K562 (cell line): Measurements from ENCODE around the gene BAIAP2L2. TPM values are rescaled to one million over a fixed set of nuclear protein-coding genes. Genes with fewer than 3 reads are reported as not detected.

Source experiments
- ATAC-seq: fragments of 200-7000 bp; cut with Tn5 transposase; 3 replicates; pipeline ENCODE4 v1.9.1; 2020; ENCODE audit warnings: moderate library complexity
- BruUV-seq: library from RNA; stranded (reverse); fragments of 400-500 nt; replicated peaks from 2 replicates; lab custom pipeline; 2021; lab: Mats Ljungman, UMichigan
- CTCF ChIA-PET: fragments of 300-600 bp; formaldehyde crosslinking; extraction: SDS; loops from one replicate; lab custom pipeline; 2021; ENCODE audit warnings: low intra/inter-chr PET ratio; lab: Yijun Ruan, JAX
- POLR2A ChIA-PET: fragments of 300-600, 350-650 bp; sonication (Branson Sonifier 250); formaldehyde crosslinking; extraction: SDS; loops from one replicate; lab custom pipeline; 2021; ENCODE audit warnings: antibody characterized with exemption, inconsistent platforms; lab: Yijun Ruan, JAX
- DNase-seq, 4 experiments: peaks; one replicate each; pipeline versions ENCODE4 v3.0.0 to v3.0.0-alpha.2; 2011 to 2018; ENCODE audit warnings: low spot score in 3 of 4, mixed read lengths in 3 of 4; ENCODE audit errors: extremely low read depth in 1 of 4
- FAIRE-seq: peaks from 2 replicates; lab custom pipeline; 2011; peaks lifted over from hg19 to GRCh38; lab: Jason Lieb, UNC
- H2AFZ ChIP-seq: 2 replicates; pipeline ENCODE4 v1.6.0; 2011; ENCODE audit warnings: low read depth, low read length, control low read depth, inconsistent platforms
- H3K27ac ChIP-seq: fragments of 200-600 bp; 3 replicates; pipeline ENCODE4 v1.8.0; 2011; ENCODE audit warnings: low read depth, mild to moderate bottlenecking, control low read depth, inconsistent platforms, low read length, moderate library complexity, mixed read lengths; ENCODE audit errors: extremely low read depth
- H3K27me3 ChIP-seq, 2 experiments: fragments of 300-600 bp in 1 of 2; 2 replicates in 1 of 2; 3 replicates in 1 of 2; pipeline versions ENCODE4 v1.6.0 to v1.8.0; 2011; ENCODE audit warnings: inconsistent platforms in 2 of 2, low read length in 2 of 2, mild to moderate bottlenecking in 1 of 2, mixed read lengths in 1 of 2, moderate library complexity in 1 of 2; ENCODE audit not compliant: control insufficient read depth in 2 of 2, insufficient read depth in 2 of 2
- H3K36me3 ChIP-seq: fragments of 300-600 bp; 3 replicates; pipeline ENCODE4 v1.8.0; 2011; ENCODE audit warnings: mild to moderate bottlenecking, low read length, inconsistent platforms; ENCODE audit not compliant: control insufficient read depth, insufficient read depth
- H3K4me1 ChIP-seq, 2 experiments: fragments of 200-600 bp in 1 of 2; replicated peaks in 1 of 2; 2 replicates in 1 of 2; 3 replicates in 1 of 2; pipeline versions ENCODE4 v1.5.1 to v1.8.0; 2011; ENCODE audit warnings: inconsistent platforms in 2 of 2, low read length in 2 of 2, mild to moderate bottlenecking in 1 of 2, mixed read lengths in 1 of 2, moderate library complexity in 1 of 2; ENCODE audit not compliant: control insufficient read depth in 2 of 2, insufficient read depth in 2 of 2
- H3K4me2 ChIP-seq: 2 replicates; pipeline ENCODE4 v1.6.1; 2011; ENCODE audit warnings: low read length, control low read depth, inconsistent platforms, mixed read lengths; ENCODE audit not compliant: insufficient read depth
- H3K4me3 ChIP-seq: fragments of 200-600 bp; sonication (generic), shearing (Covaris generic); 2 replicates; pipeline ENCODE4 v1.5.1; 2016; ENCODE audit warnings: control low read depth, inconsistent platforms
- H3K79me2 ChIP-seq: fragments of 200-600 bp; 3 replicates; pipeline ENCODE4 v1.8.0; 2011; ENCODE audit warnings: low read length, inconsistent platforms; ENCODE audit not compliant: control insufficient read depth, insufficient read depth
- H3K9ac ChIP-seq, 2 experiments: 2 replicates each; pipeline versions ENCODE4 v1.6.0 to v1.6.1; 2011; ENCODE audit warnings: low read depth in 2 of 2, low read length in 2 of 2, control low read depth in 1 of 2, inconsistent platforms in 1 of 2, mild to moderate bottlenecking in 1 of 2, mixed read lengths in 1 of 2; ENCODE audit not compliant: insufficient read depth in 1 of 2
- H3K9me1 ChIP-seq: one replicate; pipeline ENCODE4 v1.6.0; 2011; ENCODE audit warnings: inconsistent platforms, mild to moderate bottlenecking, low read length, moderate library complexity; ENCODE audit not compliant: control insufficient read depth, insufficient read depth
- H3K9me3 ChIP-seq: replicated peaks from 2 replicates; pipeline ENCODE4 v1.5.1; 2011; ENCODE audit warnings: low read depth, low read length, inconsistent platforms; ENCODE audit not compliant: control insufficient read depth, insufficient read depth
- H4K20me1 ChIP-seq: replicated peaks from 2 replicates; pipeline ENCODE4 v1.6.1; 2011; ENCODE audit warnings: low read length, inconsistent platforms, mixed read lengths; ENCODE audit not compliant: control insufficient read depth, insufficient read depth
- CHD2 ChIP-seq: IDR thresholded peaks from 2 replicates; pipeline ENCODE4 v1.6.1; 2011; ENCODE audit warnings: low read depth, low read length
- CTCF ChIP-seq, 3 experiments: IDR thresholded peaks in 2 of 3; conservative IDR thresholded peaks in 1 of 3; 2 replicates each; pipeline ENCODE4 v1.5.1; 2011 to 2012; ENCODE audit warnings: low read length in 3 of 3, mild to moderate bottlenecking in 3 of 3, control low read depth in 2 of 3, improper control_type of control experiment in 1 of 3, inconsistent platforms in 1 of 3, low read depth in 1 of 3, mixed read lengths in 1 of 3, moderate library complexity in 1 of 3; ENCODE audit not compliant: insufficient read depth in 2 of 3
- EGR1 ChIP-seq: fragments of 450-650 bp; conservative IDR thresholded peaks from 2 replicates; pipeline ENCODE4 v1.6.1; 2017; ENCODE audit warnings: mild to moderate bottlenecking
- FOXP1 ChIP-seq: sonication (generic); formaldehyde crosslinking; IDR thresholded peaks from 2 replicates; pipeline ENCODE4 v1.8.0; 2022; ENCODE audit warnings: mild to moderate bottlenecking, missing genetic modification reagents
- HIVEP1 ChIP-seq: fragments of 250-450 bp; sonication (Bioruptor Pico); IDR thresholded peaks from 2 replicates; pipeline ENCODE4 v1.4.0; 2020; ENCODE audit warnings: mild to moderate bottlenecking
- ILF3 ChIP-seq: fragments of 450-650 bp; IDR thresholded peaks from 2 replicates; pipeline ENCODE4 v1.6.1; 2018; ENCODE audit warnings: antibody characterized with exemption, mild to moderate bottlenecking, moderate library complexity, borderline replicate concordance
- SMARCC2 ChIP-seq: fragments of 450-650 bp; IDR thresholded peaks from 2 replicates; pipeline ENCODE4 v1.6.1; 2017; ENCODE audit warnings: antibody characterized with exemption, moderate library complexity, mild to moderate bottlenecking, low read depth
- SOX6 ChIP-seq: fragments of 450-650 bp; IDR thresholded peaks from 2 replicates; pipeline ENCODE4 v1.6.1; 2014; ENCODE audit warnings: mild to moderate bottlenecking
- TSC22D4 ChIP-seq: fragments of 450-650 bp; IDR thresholded peaks from 2 replicates; pipeline ENCODE4 v1.6.1; 2016; ENCODE audit warnings: missing genetic modification characterization, missing biosample characterization, control low read depth
- ZBTB33 ChIP-seq: sonication (generic); formaldehyde crosslinking; IDR thresholded peaks from 2 replicates; pipeline ENCODE4 v1.8.1; 2023; ENCODE audit warnings: mild to moderate bottlenecking, missing genetic modification reagents
- ZNF699 ChIP-seq: fragments of 250-450 bp; sonication (Bioruptor Pico); IDR thresholded peaks from 2 replicates; pipeline ENCODE4 v1.8.0; 2021; ENCODE audit warnings: mild to moderate bottlenecking, moderate library complexity; ENCODE audit not compliant: insufficient replicate concordance
- WGBS: fragments of 100-300 bp; shearing (Covaris generic); methylation state at CpG from one replicate; pipeline ENCODE4 v1.1.6; 2016; ENCODE audit warnings: low coverage, mixed read lengths; ENCODE audit not compliant: insufficient coverage; ENCODE audit errors: missing lambda C conversion rate; 5-methylcytosine and 5-hydroxymethylcytosine counted together
- in situ Hi-C: fragments of 300-500 bp; cut with MboI; formaldehyde crosslinking; loops from 4 replicates; pipeline ENCODE4 v1.15.0; 2018; ENCODE audit warnings: inconsistent platforms, mixed read lengths
- intact Hi-C: fragments of 100-400 bp; cut with micrococcal nuclease; formaldehyde crosslinking; loops from 2 replicates; pipeline ENCODE4 v1.14.2; 2022
- polyA plus RNA-seq, 8 experiments: library from polyadenylated mRNA; depleted of rRNA in 4 of 8; stranded (reverse) in 5 of 8; unstranded in 3 of 8; fragments of >200 nt; fragmentation: Nextera tagmentation in 2 of 8; fragmentation: Illumina TruSeq in 1 of 8; extraction: Ambion mirVana in 2 of 8; extraction: Trizol in 1 of 8; gene quantifications; 2 replicates each; pipeline versions ENCODE4 v1.2.1 to v1.2.3, GENCODE V29; 2011 to 2014; ENCODE audit warnings: inconsistent platforms in 1 of 8, missing spikeins in 1 of 8
- total RNA-seq, 7 experiments: library from RNA; depleted of rRNA in 6 of 7; stranded (reverse); fragments of >200 nt in 6 of 7; fragmentation: Illumina TruSeq in 2 of 7; extraction: Trizol in 2 of 7; gene quantifications; 2 replicates each; pipeline versions ENCODE4 v1.2.1 to v1.2.3, GENCODE V29; 2011 to 2021; ENCODE audit warnings: low replicate concordance in 1 of 7

BAIAP2L2 gene
- total and polyA plus RNA-seq, 9 of the 15 experiments (the other 6 are each of a cell fraction or from before 2014, with no cell fraction given): 0.04 to 0.22 (median 0.07) TPM; not detected in 4

GRCh38 chr22:38051261-38051660 lies 59.2 kb downstream of the BAIAP2L2 start:
- TF ChIP-seq SOX6 (no peak), SMARCC2 (no peak), CTCF (IDR thresholded peaks at IDR 0.05 in 2 of 3, conservative IDR thresholded peaks at IDR 0.05 in 1 of 3; ENCODE audit: insufficient read depth in 2 of 3, low read depth in 1 of 3, low read length in 3 of 3) (peak in 1 of 3 experiments; percentile 23; a peak in 1 of 6 replicates), ZNF699 (CRISPR knock-in tag) (no peak), TSC22D4 (tag) (no peak), FOXP1 (no peak), HIVEP1 (CRISPR knock-in tag) (no peak), CHD2 (no peak), EGR1 (no peak), ZBTB33 (peak; percentile 49), ILF3 (no peak)
- no peaks in the 10 kb centered on the region for H3K36me3 ChIP-seq
- H2AFZ ChIP-seq: no peak overlapping the region
- WGBS: 29% methylated on average over 8 of the region's 8 CpGs
- peak; percentile 55 for ATAC-seq
- no peak overlapping the region for H3K4me3 ChIP-seq
- DNase-seq: no peak
- BruUV-seq: no TSS peak
- no peaks in the 10 kb centered on the region for H3K9me1 ChIP-seq
- FAIRE-seq: no peak
- H3K27me3 ChIP-seq: peaks cover 0 to 20% of the 10 kb centered on the region in 2 experiments; a peak in 2 of 5 replicates
- intact Hi-C loops: loop anchor here (5.0 to 10.0 kb wide), 2 partner anchors 304 to 521 kb away; partner anchors contain the start of gene DMC1
- H3K9ac ChIP-seq: no peak overlapping the region
- peaks cover 0 to 11% of the 10 kb centered on the region in 2 experiments; a peak in 2 of 5 replicates for H3K4me1 ChIP-seq
- no peak overlapping the region for H3K27ac ChIP-seq
- H4K20me1 ChIP-seq: no peaks in the 10 kb centered on the region
- no peaks in the 10 kb centered on the region for H3K9me3 ChIP-seq
- no peak overlapping the region for H3K4me2 ChIP-seq
- CTCF ChIA-PET: no interaction called here
- in situ Hi-C loops: loop anchor here (25.0 kb wide), 2 partner anchors 536 to 961 kb away; partner anchors contain the start of genes APOBEC3C and APOBEC3D
- H3K79me2 ChIP-seq: no peaks in the 10 kb centered on the region
- POLR2A ChIA-PET: no interaction called here
